A673 (cell line): ENCODE data around the gene HDAC4. TPM values are rescaled to one million over a fixed set of nuclear protein-coding genes. Genes with fewer than 3 reads are reported as not detected.
"Not testable (repeated sequence)": the region's sequence is repeated elsewhere in the genome, so short reads cannot be mapped to it uniquely, and the experiment has no call there.

Experiments
- BruUV-seq: library from RNA; stranded (reverse); fragments of 400-500 nt; replicated peaks from 2 replicates; lab custom pipeline; 2021; lab: Mats Ljungman, UMichigan
- CTCF ChIA-PET: fragments of 300-600 bp; sonication (Branson Sonifier 250); formaldehyde crosslinking; loops from one replicate; lab custom pipeline; 2022; ENCODE audit warnings: antibody characterized with exemption; lab: Charles Lee
- POLR2A ChIA-PET: fragments of 300-600 bp; sonication (Branson Sonifier 250); formaldehyde crosslinking; loops from one replicate; lab custom pipeline; 2022; ENCODE audit warnings: antibody characterized with exemption; ENCODE audit not compliant: low non-redundant PET; lab: Charles Lee
- DNase-seq: peaks from one replicate; pipeline ENCODE4 v3.0.0-alpha.2; 2015; ENCODE audit warnings: low spot score
- H3K27ac ChIP-seq: fragments of 200-600 bp; sonication (generic); 2 replicates; pipeline ENCODE4 v1.5.1; 2016; ENCODE audit warnings: mixed run types, low read depth, mild to moderate bottlenecking, mixed read lengths, antibody characterized with exemption, low read length; ENCODE audit not compliant: poor library complexity, severe bottlenecking
- H3K27me3 ChIP-seq: fragments of 200-600 bp; sonication (generic); replicated peaks from 2 replicates; pipeline ENCODE4 v1.6.1; 2017; ENCODE audit warnings: mixed run types, low read depth, mild to moderate bottlenecking, mixed read lengths, antibody characterized with exemption, low read length; ENCODE audit not compliant: insufficient read depth, poor library complexity
- H3K36me3 ChIP-seq: fragments of 200-600 bp; sonication (generic); 2 replicates; pipeline ENCODE4 v1.6.1; 2016; ENCODE audit warnings: mixed run types, mild to moderate bottlenecking, mixed read lengths, antibody characterized with exemption, low read length; ENCODE audit not compliant: insufficient read depth, poor library complexity, severe bottlenecking
- H3K4me1 ChIP-seq: fragments of 200-600 bp; sonication (generic); 2 replicates; pipeline ENCODE4 v1.6.1; 2017; ENCODE audit warnings: mixed run types, mild to moderate bottlenecking, mixed read lengths, antibody characterized with exemption, low read length; ENCODE audit not compliant: insufficient read depth, poor library complexity, severe bottlenecking
- H3K4me3 ChIP-seq: fragments of 200-600 bp; sonication (generic); 2 replicates; pipeline ENCODE4 v1.5.1; 2016; ENCODE audit warnings: low read depth, mixed run types, mild to moderate bottlenecking, mixed read lengths, low read length; ENCODE audit not compliant: poor library complexity, severe bottlenecking
- H3K9me3 ChIP-seq: fragments of 200-600 bp; sonication (generic); 2 replicates; pipeline ENCODE4 v1.6.1; 2016; ENCODE audit warnings: mixed run types, low read depth, mild to moderate bottlenecking, mixed read lengths, antibody characterized with exemption, low read length; ENCODE audit not compliant: poor library complexity, severe bottlenecking
- EZH2 ChIP-seq: fragments of 200-600 bp; sonication (generic); IDR thresholded peaks from 2 replicates; pipeline ENCODE4 v1.6.1; 2017; ENCODE audit warnings: borderline replicate concordance, low read depth, mild to moderate bottlenecking, mixed read lengths, antibody characterized with exemption, low read length; ENCODE audit not compliant: poor library complexity, severe bottlenecking
- intact Hi-C: fragments of 100-400 bp; cut with micrococcal nuclease; formaldehyde crosslinking; loops from one replicate; pipeline ENCODE4 v1.10.0; 2022; ENCODE audit not compliant: unreplicated experiment
- total RNA-seq: library from RNA; stranded (reverse); gene quantifications from 2 replicates; pipeline ENCODE4 v1.2.3, GENCODE V29; 2021
- TF ChIP-seq, protein P1 (sequence below): fragments of 300-800, 200-600 bp; sonication (generic); conservative IDR thresholded peaks from 2 replicates; pipeline ENCODE4 v1.5.1; 2017; ENCODE audit warnings: low read depth, mild to moderate bottlenecking, antibody characterized with exemption, low read length, moderate library complexity, mixed read lengths

The HDAC4 gene
- total RNA-seq, 1 experiment from 2014 or later, result 40.0 TPM

DNA sequence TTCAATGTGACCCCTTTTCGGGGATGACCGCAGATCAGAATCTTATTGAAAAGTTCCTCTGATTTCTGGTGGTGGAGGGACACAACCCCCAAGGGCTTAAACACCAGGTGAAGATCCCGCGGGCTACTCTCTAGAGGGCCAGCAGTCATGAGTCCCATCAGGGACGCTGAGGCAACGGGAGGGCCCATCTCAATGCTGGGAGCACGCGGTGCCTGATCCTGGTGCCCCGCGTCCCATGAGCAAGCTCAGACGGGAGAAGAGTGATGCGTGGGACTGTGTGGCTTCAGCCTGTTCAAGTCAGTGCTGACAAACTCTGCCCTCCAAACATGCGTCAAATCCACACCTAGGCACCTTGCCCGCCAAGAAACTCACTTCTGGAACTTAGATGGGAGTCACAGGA lies 328.0 kb downstream of the HDAC4 start:
- DNase-seq, result no peak
- ChIA-PET CTCF (no interaction called here), POLR2A (no interaction called here)
- intact Hi-C loops, result no loop called here
- Histone ChIP-seq H3K9me3 (no peaks in the 10 kb centered on the region), H3K4me3 (no peak overlapping the region), H3K4me1 (no peaks in the 10 kb centered on the region), H3K36me3 (no peaks in the 10 kb centered on the region), H3K27me3 (no peaks in the 10 kb centered on the region), H3K27ac (no peak overlapping the region)
- TF ChIP-seq EZH2, result no peak
- TF ChIP-seq, protein P1, sequence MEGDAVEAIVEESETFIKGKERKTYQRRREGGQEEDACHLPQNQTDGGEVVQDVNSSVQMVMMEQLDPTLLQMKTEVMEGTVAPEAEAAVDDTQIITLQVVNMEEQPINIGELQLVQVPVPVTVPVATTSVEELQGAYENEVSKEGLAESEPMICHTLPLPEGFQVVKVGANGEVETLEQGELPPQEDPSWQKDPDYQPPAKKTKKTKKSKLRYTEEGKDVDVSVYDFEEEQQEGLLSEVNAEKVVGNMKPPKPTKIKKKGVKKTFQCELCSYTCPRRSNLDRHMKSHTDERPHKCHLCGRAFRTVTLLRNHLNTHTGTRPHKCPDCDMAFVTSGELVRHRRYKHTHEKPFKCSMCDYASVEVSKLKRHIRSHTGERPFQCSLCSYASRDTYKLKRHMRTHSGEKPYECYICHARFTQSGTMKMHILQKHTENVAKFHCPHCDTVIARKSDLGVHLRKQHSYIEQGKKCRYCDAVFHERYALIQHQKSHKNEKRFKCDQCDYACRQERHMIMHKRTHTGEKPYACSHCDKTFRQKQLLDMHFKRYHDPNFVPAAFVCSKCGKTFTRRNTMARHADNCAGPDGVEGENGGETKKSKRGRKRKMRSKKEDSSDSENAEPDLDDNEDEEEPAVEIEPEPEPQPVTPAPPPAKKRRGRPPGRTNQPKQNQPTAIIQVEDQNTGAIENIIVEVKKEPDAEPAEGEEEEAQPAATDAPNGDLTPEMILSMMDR, result no peak
- BruUV-seq, result no TSS peak

GRCh38 chr2:239070466-239070865 lies 330.4 kb downstream of the HDAC4 start:
- no peak overlapping the region for H3K4me3 ChIP-seq
- no peak overlapping the region for H3K27ac ChIP-seq
- no TSS peak for BruUV-seq
- no peaks in the 10 kb centered on the region for H3K4me1 ChIP-seq
- ChIA-PET CTCF (no interaction called here), POLR2A (no interaction called here)
- no peak for DNase-seq
- no peaks in the 10 kb centered on the region for H3K9me3 ChIP-seq
- intact Hi-C loops, result no loop called here
- no peaks in the 10 kb centered on the region for H3K36me3 ChIP-seq
- no peak for TF ChIP-seq EZH2
- TF ChIP-seq, protein P1, result no peak
- no peaks in the 10 kb centered on the region for H3K27me3 ChIP-seq

DNA sequence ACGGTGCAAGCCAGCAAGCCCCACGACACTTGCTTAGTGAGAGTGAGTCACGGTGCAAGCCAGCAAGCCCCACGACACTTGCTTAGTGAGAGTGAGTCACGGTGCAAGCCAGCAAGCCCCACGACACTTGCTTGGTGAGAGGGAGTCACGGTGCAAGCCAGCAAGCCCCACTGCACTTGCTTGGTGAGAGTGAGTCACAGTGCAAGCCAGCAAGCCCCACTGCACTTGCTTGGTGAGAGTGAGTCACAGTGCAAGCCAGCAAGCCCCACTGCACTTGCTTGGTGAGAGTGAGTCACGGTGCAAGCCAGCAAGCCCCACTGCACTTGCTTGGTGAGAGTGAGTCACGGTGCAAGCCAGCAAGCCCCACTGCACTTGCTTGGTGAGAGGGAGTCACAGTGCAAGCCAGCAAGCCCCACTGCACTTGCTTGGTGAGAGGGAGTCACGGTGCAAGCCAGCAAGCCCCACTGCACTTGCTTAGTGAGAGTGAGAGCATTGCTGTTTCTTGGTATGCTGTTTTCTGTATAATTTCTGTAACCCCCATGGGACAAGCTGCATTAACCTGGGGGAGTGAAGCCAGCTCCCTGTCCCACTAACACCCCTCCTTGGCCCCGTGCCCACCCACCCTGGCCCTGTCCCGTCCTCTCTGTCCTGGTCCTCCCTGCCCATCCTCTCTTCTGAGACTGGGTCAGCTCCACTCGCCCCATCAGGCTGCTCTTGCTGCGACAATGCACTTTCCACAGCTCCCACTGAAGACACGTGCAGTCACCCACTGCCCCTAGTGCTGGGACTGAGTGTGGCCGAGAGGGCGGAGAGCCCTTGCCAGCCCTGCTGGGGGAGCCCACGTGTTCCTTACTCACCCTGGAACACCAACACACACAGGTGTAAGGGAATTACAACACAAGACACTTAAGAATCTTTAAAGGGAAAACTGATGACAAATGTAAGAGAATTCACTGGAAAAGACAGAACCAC lies 331.2 kb downstream of the HDAC4 start:
- DNase-seq, H3K4me1 ChIP-seq, CTCF ChIA-PET, H3K9me3 ChIP-seq, intact Hi-C loops, H3K36me3 ChIP-seq, H3K27me3 ChIP-seq, BruUV-seq, H3K27ac ChIP-seq, POLR2A ChIA-PET, H3K4me3 ChIP-seq: not testable (repeated sequence)
